ENCODE data around the gene PRPF18. TPM values are rescaled to one million over a fixed set of nuclear protein-coding genes. Genes with fewer than 3 reads are reported as not detected.

The PRPF18 gene
- total and polyA plus RNA-seq, 2 of the 4 experiments (the other 2 are of a cell fraction): 10.0 to 16.9 TPM

DNA sequence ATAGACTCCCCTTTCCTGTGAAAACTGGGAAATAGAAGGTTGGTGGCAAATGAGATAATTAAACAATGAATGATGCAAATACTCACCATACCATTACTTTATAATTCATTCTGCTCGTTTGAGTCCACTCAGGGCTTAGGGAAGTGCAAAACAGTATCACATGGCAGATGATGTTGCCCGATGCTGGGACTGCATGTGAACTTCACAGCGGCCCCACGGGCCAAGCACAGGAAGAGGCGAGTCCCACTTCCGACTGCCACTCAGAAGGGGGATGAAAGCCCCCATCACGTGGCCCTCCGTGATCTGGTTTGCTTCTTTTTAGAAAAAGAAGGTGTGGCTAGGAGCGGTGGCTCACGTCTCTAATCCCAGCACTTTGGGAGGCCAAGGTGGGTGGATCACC lies 71.5 kb downstream of the PRPF18 start:
- H3K4me2 ChIP-seq (ENCODE audit: low read depth, low read length): no peak overlapping the region
- H3K23ac ChIP-seq (ENCODE audit: low read depth, low read length): no peak overlapping the region
- no peak overlapping the region for H4K8ac ChIP-seq (ENCODE audit: low read depth in 2 of 2, low read length in 2 of 2)
- H3K14ac ChIP-seq (replicated peaks; ENCODE audit: low read depth, low read length): no peak overlapping the region
- no peak overlapping the region for H2AK9ac ChIP-seq (replicated peaks; ENCODE audit: low read depth, low read length, poor library complexity)
- no peak for DNase-seq
- H2BK5ac ChIP-seq (ENCODE audit: low read depth, low read length, poor library complexity, severe bottlenecking): no peak overlapping the region
- no peak overlapping the region for H3K18ac ChIP-seq (ENCODE audit: low read depth, low read length)
- H3K56ac ChIP-seq (ENCODE audit: extremely low read depth, insufficient read depth, low read length): no peak overlapping the region
- in situ Hi-C loops (cut with MboI; ENCODE audit: low sequenced_read_pairs) (loop anchor here (25.0 kb wide), 1 partner anchor 429 kb away; no protein-coding TSS in a partner anchor), dilution Hi-C loops (cut with HindIII; ENCODE audit: low sequenced_read_pairs, unreplicated experiment) (no loop called here), intact Hi-C loops (cut with micrococcal nuclease) (no loop called here)
- ChIA-PET CTCF (no interaction called here), POLR2A (ENCODE audit: unreplicated experiment) (no interaction called here)
- H3K36me3 ChIP-seq (ENCODE audit: control insufficient read depth, insufficient read depth, low read length): peaks cover 53% of the 10 kb centered on the region
- H4K91ac ChIP-seq (ENCODE audit: insufficient read depth, low read depth, low read length): no peak overlapping the region
- H3K4me1 ChIP-seq (ENCODE audit: control insufficient read depth, insufficient read depth, low read length): peaks cover 14% of the 10 kb centered on the region
- H3K9me3 ChIP-seq (ENCODE audit: control insufficient read depth, insufficient read depth, low read length): no peaks in the 10 kb centered on the region
- H4K5ac ChIP-seq (ENCODE audit: low read depth, low read length): no peak overlapping the region
- TF ChIP-seq RAD21 (IDR thresholded peaks at IDR 0.05; ENCODE audit: low read length) (no peak), POLR2A (IDR thresholded peaks at IDR 0.05; ENCODE audit: low read depth, low read length) (no peak), MAFK (IDR thresholded peaks at IDR 0.05; ENCODE audit: low read depth, low read length) (no peak), MAZ (IDR thresholded peaks at IDR 0.05; ENCODE audit: borderline replicate concordance, low read depth, low read length) (no peak), MXI1 (IDR thresholded peaks at IDR 0.05; ENCODE audit: borderline replicate concordance, low read depth, low read length) (no peak), NFE2L2 (IDR thresholded peaks at IDR 0.05; ENCODE audit: low read depth, low read length) (no peak), SMC3 (IDR thresholded peaks at IDR 0.05; ENCODE audit: low read depth, low read length) (no peak), RCOR1 (IDR thresholded peaks at IDR 0.05; ENCODE audit: insufficient replicate concordance, low read length) (no peak), FOS (IDR thresholded peaks at IDR 0.05; ENCODE audit: low read depth, low read length) (no peak), BHLHE40 (IDR thresholded peaks at IDR 0.05; ENCODE audit: low read depth, low read length) (no peak), RFX5 (IDR thresholded peaks at IDR 0.05; ENCODE audit: low read depth, low read length) (no peak), CHD1 (IDR thresholded peaks at IDR 0.05; ENCODE audit: low read depth, low read length) (no peak), CEBPB (IDR thresholded peaks at IDR 0.05; ENCODE audit: low read depth, low read length) (no peak)
- TF ChIP-seq, protein P1, sequence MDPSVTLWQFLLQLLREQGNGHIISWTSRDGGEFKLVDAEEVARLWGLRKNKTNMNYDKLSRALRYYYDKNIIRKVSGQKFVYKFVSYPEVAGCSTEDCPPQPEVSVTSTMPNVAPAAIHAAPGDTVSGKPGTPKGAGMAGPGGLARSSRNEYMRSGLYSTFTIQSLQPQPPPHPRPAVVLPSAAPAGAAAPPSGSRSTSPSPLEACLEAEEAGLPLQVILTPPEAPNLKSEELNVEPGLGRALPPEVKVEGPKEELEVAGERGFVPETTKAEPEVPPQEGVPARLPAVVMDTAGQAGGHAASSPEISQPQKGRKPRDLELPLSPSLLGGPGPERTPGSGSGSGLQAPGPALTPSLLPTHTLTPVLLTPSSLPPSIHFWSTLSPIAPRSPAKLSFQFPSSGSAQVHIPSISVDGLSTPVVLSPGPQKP (IDR thresholded peaks at IDR 0.05; ENCODE audit: borderline replicate concordance, low read depth, low read length): no peak
- TF ChIP-seq, protein P2, sequence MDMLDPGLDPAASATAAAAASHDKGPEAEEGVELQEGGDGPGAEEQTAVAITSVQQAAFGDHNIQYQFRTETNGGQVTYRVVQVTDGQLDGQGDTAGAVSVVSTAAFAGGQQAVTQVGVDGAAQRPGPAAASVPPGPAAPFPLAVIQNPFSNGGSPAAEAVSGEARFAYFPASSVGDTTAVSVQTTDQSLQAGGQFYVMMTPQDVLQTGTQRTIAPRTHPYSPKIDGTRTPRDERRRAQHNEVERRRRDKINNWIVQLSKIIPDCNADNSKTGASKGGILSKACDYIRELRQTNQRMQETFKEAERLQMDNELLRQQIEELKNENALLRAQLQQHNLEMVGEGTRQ (IDR thresholded peaks at IDR 0.05; ENCODE audit: low read depth, low read length): no peak
- TF ChIP-seq, protein P3, sequence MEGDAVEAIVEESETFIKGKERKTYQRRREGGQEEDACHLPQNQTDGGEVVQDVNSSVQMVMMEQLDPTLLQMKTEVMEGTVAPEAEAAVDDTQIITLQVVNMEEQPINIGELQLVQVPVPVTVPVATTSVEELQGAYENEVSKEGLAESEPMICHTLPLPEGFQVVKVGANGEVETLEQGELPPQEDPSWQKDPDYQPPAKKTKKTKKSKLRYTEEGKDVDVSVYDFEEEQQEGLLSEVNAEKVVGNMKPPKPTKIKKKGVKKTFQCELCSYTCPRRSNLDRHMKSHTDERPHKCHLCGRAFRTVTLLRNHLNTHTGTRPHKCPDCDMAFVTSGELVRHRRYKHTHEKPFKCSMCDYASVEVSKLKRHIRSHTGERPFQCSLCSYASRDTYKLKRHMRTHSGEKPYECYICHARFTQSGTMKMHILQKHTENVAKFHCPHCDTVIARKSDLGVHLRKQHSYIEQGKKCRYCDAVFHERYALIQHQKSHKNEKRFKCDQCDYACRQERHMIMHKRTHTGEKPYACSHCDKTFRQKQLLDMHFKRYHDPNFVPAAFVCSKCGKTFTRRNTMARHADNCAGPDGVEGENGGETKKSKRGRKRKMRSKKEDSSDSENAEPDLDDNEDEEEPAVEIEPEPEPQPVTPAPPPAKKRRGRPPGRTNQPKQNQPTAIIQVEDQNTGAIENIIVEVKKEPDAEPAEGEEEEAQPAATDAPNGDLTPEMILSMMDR (conservative IDR thresholded peaks at IDR 0.05; ENCODE audit: low read depth, low read length): no peak
- no peak overlapping the region for H2AK5ac ChIP-seq (ENCODE audit: low read depth, low read length)
- H2AFZ ChIP-seq (replicated peaks; ENCODE audit: low read length, poor library complexity): no peak overlapping the region
- no TSS peak for BruUV-seq (replicated peaks)
- no peak for ATAC-seq (ENCODE audit: low read depth)
- no peaks in the 10 kb centered on the region; the same call in 1 of the 2 replicates for H3K9me1 ChIP-seq (ENCODE audit: insufficient read depth, low read length)
- H3K9ac ChIP-seq (ENCODE audit: low read depth, low read length): no peak overlapping the region
- peaks cover 4 to 39% of the 10 kb centered on the region in 2 experiments; a peak in 2 of 4 replicates for H3K79me1 ChIP-seq (ENCODE audit: low read depth in 1 of 2, low read length in 2 of 2)
- no peak overlapping the region for H2BK15ac ChIP-seq (ENCODE audit: low read depth, low read length)
- WGBS, 2 experiments (ENCODE audit: extremely low coverage in 2 of 2, insufficient read length in 1 of 2): 83% methylated on average over 2 of the region's 10 CpGs; no CpG with 5 or more reads in 1 of the 2 experiments
- H2BK20ac ChIP-seq (ENCODE audit: low read depth, low read length): no peak overlapping the region
- no peak overlapping the region for H3K4me3 ChIP-seq (ENCODE audit: insufficient read depth, low read depth, low read length)
- peaks cover 3% of the 10 kb centered on the region; the same call in 1 of the 2 replicates for H4K20me1 ChIP-seq (ENCODE audit: insufficient read depth, low read length)
- no peak overlapping the region for H2BK120ac ChIP-seq (ENCODE audit: low read depth, low read length)
- H3K27ac ChIP-seq (ENCODE audit: insufficient read depth, low read length): no peak overlapping the region
- no peaks in the 10 kb centered on the region for H3K27me3 ChIP-seq (ENCODE audit: control insufficient read depth, insufficient read depth, low read length)
- H3K4ac ChIP-seq (ENCODE audit: low read depth, low read length): no peak overlapping the region

All from IMR-90 (cell line).